ENCODE data around the gene MAT1A. TPM values are rescaled to one million over a fixed set of nuclear protein-coding genes. Genes with fewer than 3 reads are reported as not detected.

The MAT1A gene
- total RNA-seq, 1 donor, result not detected

DNA sequence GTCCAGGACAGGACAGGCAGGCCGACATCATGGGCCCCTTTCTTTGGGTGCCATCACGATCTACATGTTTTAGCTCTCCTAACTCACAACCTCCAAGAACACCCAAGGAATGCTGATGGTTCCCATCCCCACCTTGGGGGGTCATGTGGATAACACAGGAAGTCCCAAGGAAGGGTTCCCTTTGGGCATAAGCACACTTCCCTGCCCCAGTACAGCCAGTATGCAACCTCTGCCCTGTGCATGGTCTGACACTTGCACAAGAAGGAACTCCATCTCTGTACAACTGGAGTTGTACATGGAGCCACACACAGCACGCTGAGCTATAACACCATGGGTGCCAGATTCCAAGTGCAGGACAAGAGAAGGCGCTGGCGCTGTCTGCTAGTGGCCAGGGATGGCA lies 11.0 kb downstream of the MAT1A start:
- no peak for DNase-seq (ENCODE audit: low read depth)
- H3K4me3 ChIP-seq (ENCODE audit: low read depth, low read length), result no peak overlapping the region
- TF ChIP-seq CTCF (IDR thresholded peaks at IDR 0.05; ENCODE audit: insufficient read depth, low read length), result no peak

GRCh38 chr10:80277567-80278250 lies 11.7 kb downstream of the MAT1A start:
- no peak for DNase-seq (ENCODE audit: low read depth)
- TF ChIP-seq CTCF (IDR thresholded peaks at IDR 0.05; ENCODE audit: insufficient read depth, low read length), result no peak
- no peak overlapping the region for H3K4me3 ChIP-seq (ENCODE audit: low read depth, low read length)

GRCh38 chr10:80277016-80277415 lies 12.4 kb downstream of the MAT1A start:
- no peak overlapping the region for H3K4me3 ChIP-seq (ENCODE audit: low read depth, low read length)
- no peak for DNase-seq (ENCODE audit: low read depth)
- TF ChIP-seq CTCF (IDR thresholded peaks at IDR 0.05; ENCODE audit: insufficient read depth, low read length), result no peak

DNA sequence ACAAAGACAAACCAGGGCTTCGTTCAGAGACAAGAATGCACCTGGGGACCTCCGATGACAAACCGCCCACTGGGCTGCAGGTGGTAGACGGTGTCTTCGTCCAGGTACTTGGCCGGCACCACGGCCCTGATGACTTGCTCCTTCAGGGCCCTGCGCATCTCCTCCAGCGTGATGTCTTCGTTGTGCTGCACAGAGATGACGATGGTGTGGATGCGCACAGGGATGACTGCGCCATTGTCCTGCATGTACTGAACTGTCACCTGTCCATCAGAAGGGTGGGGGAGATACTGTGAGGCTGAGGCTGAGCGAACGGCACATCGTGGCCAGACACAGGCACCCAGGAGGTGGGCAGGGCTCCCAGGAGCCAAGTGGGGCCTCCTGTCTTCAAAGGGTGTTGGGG lies 13.1 kb downstream of the MAT1A start:
- no peak for TF ChIP-seq CTCF (IDR thresholded peaks at IDR 0.05; ENCODE audit: insufficient read depth, low read length)
- no peak overlapping the region for H3K4me3 ChIP-seq (ENCODE audit: low read depth, low read length)
- DNase-seq (ENCODE audit: low read depth), result no peak

- no peak overlapping the region for H3K4me3 ChIP-seq (ENCODE audit: low read depth, low read length)
- no peak for DNase-seq (ENCODE audit: low read depth)
- TF ChIP-seq CTCF (IDR thresholded peaks at IDR 0.05; ENCODE audit: insufficient read depth, low read length), result no peak
These were observed 13.7 kb downstream of the MAT1A start for GRCh38 chr10:80275756-80276155.

DNA sequence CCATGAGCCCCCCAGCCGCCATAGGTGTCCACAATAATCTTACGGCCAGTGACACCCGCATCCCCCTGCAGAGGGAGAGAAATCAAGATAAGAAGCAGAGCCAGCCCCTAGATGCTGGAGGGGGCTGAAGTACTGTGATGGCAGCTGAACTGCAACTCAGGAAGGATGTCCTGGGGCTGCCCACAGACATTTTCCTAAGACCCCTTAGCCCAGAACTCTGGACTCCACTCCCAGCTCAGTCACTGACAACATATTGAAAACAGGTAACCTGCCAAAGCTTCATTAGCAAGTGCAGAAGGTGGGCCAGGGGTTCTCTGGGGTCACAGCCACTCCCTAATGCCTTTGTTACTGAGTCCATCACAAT lies 14.3 kb downstream of the MAT1A start:
- no peak overlapping the region for H3K4me3 ChIP-seq (ENCODE audit: low read depth, low read length)
- no peak for TF ChIP-seq CTCF (IDR thresholded peaks at IDR 0.05; ENCODE audit: insufficient read depth, low read length)

More for the DNA sequence above, 14.3 kb downstream of the MAT1A start:
- DNase-seq (ENCODE audit: low read depth), result no peak

Measured in fibroblast of the aortic adventitia (primary cell).